Uterus (tissue), 4 donors: ENCODE results near the gene NDUFC1. TPM values are rescaled to one million over a fixed set of nuclear protein-coding genes. Genes with fewer than 3 reads are reported as not detected.
A peak's percentile ranks its signal among the peaks of the same experiment; 100 is the strongest.

Experiments
- DNase-seq, 2 donors: peaks; one replicate each; pipeline ENCODE4 v3.0.0-alpha.2; 2019 to 2020
- H3K27ac ChIP-seq, 2 donors: fragments of 200-600 bp; sonication (generic); 1 replicate in 1 of 2; 2 replicates in 1 of 2; pipeline ENCODE4 v1.5.1; 2016 to 2018
- H3K27me3 ChIP-seq, 2 donors: fragments of 200-600 bp; sonication (generic); one replicate each; pipeline ENCODE4 v1.5.1; 2018 to 2019; ENCODE audit warnings: control low read depth in 1 of 2
- H3K36me3 ChIP-seq, 2 donors: fragments of 200-600 bp; sonication (generic); one replicate each; pipeline ENCODE4 v1.5.1; 2019; ENCODE audit warnings: control low read depth in 1 of 2
- H3K4me1 ChIP-seq, 2 donors: fragments of 200-600 bp; sonication (generic); one replicate each; pipeline ENCODE4 v1.5.1; 2018 to 2019; ENCODE audit warnings: control low read depth in 1 of 2
- H3K4me3 ChIP-seq, 2 donors: fragments of 200-600 bp; sonication (generic); 1 replicate in 1 of 2; 2 replicates in 1 of 2; pipeline ENCODE4 v1.5.1; 2018 to 2019; ENCODE audit warnings: mild to moderate bottlenecking in 1 of 2
- H3K9me3 ChIP-seq, 2 donors: fragments of 200-600 bp; sonication (generic); one replicate each; pipeline ENCODE4 v1.5.1; 2019; ENCODE audit warnings: control low read depth in 1 of 2
- POLR2A ChIP-seq, 2 donors: fragments of 450-650 bp; IDR thresholded peaks; one replicate each; pipeline ENCODE4 v1.6.1; 2016; ENCODE audit warnings: antibody characterized with exemption in 2 of 2, mild to moderate bottlenecking in 1 of 2, moderate library complexity in 1 of 2
- intact Hi-C: fragments of 100-400 bp; cut with DNase I; formaldehyde crosslinking; loops from one replicate; pipeline ENCODE4 v1.15.1; 2023; ENCODE audit warnings: low total_unique reads
- total RNA-seq, 4 donors: library from RNA; depleted of rRNA in 3 of 4; stranded (reverse); fragments of >200 nt in 3 of 4; gene quantifications; one replicate each; pipeline versions ENCODE4 v1.1.0 to v1.2.4, GENCODE V29; 2014 to 2023
- TF ChIP-seq, protein P1 (sequence below), 4 experiments: fragments of 200-600 bp in 2 of 4; fragments of 450-650 bp in 2 of 4; sonication (generic) in 2 of 4; IDR thresholded peaks; one replicate each; pipeline ENCODE4 v1.5.1; 2016 to 2019; ENCODE audit warnings: antibody characterized with exemption in 4 of 4, mild to moderate bottlenecking in 2 of 4, moderate library complexity in 1 of 4
- donor health status: DM: yes; HTN: yes; CAD: no.

Gene NDUFC1
- total RNA-seq, 4 donors from 2014 or later = 0.77 to 43.8 (median 14.9) TPM

DNA sequence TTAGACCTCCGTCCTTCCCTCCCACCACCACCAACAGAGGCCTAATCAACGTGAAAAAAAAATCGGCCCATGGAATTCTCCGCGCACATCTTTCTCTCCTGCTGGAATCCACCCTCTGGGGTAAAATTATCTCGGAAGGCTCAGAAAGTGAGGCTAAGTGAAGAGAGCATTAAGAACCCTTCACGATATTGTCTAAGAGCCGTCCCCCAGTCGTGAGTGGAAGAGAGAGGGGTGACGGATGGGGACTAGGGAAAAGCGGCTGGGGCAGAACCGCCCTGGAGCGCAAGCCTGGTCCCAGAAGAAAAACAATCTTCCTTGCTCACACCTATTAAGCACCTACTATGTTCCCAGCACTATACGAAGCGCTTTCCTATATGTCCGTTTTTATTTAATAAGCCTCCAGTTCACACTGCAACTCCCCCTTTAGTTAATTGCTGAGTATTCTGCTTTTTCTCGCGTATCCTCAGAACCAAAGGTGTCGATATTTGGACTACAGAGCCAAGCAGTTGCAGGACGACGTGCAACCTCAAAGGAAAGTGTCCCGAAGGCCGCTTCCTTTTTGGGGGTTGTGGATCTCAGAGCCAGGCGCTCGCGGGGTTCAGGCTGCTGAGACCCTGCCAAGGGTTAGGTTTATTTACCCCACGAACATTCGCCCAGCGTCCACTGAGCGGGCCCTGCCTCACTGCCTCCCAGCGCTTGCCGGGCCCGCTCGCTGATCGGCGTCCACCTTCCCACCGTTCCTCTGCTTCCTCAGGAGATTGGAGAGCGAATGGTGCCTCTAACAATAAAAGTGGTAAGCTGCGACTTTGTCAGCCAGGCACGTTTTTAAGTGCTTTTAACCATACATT lies 23.1 kb downstream of the NDUFC1 start:
- peak overlapping the region; percentile 47 to 55 for H3K4me3 ChIP-seq
- DNase-seq = no peak
- H3K27me3 ChIP-seq = no peaks in the 10 kb centered on the region
- no peaks in the 10 kb centered on the region for H3K4me1 ChIP-seq
- H3K9me3 ChIP-seq = no peaks in the 10 kb centered on the region
- peak overlapping the region; percentile 32 to 67 for H3K27ac ChIP-seq
- intact Hi-C loops = no loop called here
- H3K36me3 ChIP-seq = no peaks in the 10 kb centered on the region
- TF ChIP-seq, protein P1, sequence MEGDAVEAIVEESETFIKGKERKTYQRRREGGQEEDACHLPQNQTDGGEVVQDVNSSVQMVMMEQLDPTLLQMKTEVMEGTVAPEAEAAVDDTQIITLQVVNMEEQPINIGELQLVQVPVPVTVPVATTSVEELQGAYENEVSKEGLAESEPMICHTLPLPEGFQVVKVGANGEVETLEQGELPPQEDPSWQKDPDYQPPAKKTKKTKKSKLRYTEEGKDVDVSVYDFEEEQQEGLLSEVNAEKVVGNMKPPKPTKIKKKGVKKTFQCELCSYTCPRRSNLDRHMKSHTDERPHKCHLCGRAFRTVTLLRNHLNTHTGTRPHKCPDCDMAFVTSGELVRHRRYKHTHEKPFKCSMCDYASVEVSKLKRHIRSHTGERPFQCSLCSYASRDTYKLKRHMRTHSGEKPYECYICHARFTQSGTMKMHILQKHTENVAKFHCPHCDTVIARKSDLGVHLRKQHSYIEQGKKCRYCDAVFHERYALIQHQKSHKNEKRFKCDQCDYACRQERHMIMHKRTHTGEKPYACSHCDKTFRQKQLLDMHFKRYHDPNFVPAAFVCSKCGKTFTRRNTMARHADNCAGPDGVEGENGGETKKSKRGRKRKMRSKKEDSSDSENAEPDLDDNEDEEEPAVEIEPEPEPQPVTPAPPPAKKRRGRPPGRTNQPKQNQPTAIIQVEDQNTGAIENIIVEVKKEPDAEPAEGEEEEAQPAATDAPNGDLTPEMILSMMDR (IDR thresholded peaks at IDR 0.05) = no peak
- TF ChIP-seq POLR2A (IDR thresholded peaks at IDR 0.05) = no peak

DNA sequence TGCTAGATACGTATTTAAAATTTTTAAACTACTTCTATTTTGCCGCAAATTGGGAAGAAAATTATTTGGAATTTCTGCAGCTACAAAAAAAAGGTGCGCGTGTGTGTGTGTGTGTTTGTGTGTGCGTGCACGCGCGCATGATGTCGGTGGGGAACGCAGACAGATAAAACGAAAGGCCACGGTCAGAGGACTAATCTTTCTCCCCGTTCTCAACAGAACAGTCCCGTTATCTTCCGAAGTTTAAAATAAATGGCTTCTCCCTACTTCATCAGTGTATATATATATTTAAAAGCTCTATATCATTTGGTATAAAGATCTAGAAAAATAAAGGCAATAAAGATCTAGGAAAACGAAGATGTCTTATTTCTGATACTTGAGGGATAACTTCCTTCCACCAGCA lies 23.8 kb downstream of the NDUFC1 start:
- Histone ChIP-seq H3K4me3 (peak overlapping the region in 1 of 2 donors; percentile 55), H3K36me3 (no peaks in the 10 kb centered on the region), H3K27ac (no peak overlapping the region), H3K9me3 (no peaks in the 10 kb centered on the region), H3K27me3 (no peaks in the 10 kb centered on the region), H3K4me1 (no peaks in the 10 kb centered on the region)
- TF ChIP-seq POLR2A (IDR thresholded peaks at IDR 0.05) = no peak
- TF ChIP-seq, protein P1 (IDR thresholded peaks at IDR 0.05) = no peak
- intact Hi-C loops = no loop called here
- DNase-seq = no peak

DNA sequence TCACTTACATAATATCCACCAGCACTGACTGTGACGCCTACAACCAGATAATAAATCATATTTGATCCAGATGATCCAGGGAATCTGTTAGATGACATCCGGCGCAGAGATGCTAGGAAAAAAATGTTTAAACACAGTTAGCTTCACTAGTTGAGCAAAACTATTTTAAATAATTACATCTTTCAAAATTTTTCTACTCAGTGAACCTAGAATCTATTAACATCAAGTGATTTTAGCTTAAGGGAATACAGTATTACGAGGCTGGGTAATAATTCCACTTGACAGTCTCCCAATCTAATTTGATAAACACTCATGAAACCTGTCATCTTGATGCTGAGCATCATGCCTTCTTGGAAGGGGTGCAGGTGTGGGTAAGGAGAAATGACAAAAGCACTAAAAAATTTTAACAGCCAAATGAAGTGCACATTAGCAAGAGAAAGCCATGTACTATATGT lies 27.0 kb downstream of the NDUFC1 start:
- Histone ChIP-seq H3K36me3 (no peaks in the 10 kb centered on the region), H3K4me1 (no peaks in the 10 kb centered on the region), H3K27me3 (no peaks in the 10 kb centered on the region), H3K9me3 (no peaks in the 10 kb centered on the region), H3K4me3 (no peak overlapping the region), H3K27ac (no peak overlapping the region)
- intact Hi-C loops = no loop called here
- TF ChIP-seq POLR2A (IDR thresholded peaks at IDR 0.05) = no peak
- TF ChIP-seq, protein P1 (IDR thresholded peaks at IDR 0.05) = no peak
- DNase-seq = no peak

DNA sequence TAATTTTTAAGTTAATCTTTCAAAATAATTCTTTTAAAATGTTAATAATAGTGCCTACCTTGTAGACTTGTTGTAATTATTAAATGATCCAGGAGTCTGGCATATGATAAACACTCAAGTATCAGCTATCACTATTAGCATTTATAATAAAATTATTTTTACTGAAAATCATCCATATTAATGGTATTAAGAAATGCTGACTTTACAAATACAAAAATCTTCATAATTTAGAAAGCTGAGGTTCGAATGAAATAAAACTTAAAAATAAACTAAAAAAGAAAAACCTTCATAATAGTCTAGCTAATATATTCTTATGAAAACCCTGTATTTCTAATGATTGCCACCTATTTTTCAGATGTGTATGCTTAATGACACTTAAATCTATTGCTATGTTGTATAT lies 27.5 kb downstream of the NDUFC1 start:
- Histone ChIP-seq H3K9me3 (no peaks in the 10 kb centered on the region), H3K36me3 (no peaks in the 10 kb centered on the region), H3K4me1 (no peaks in the 10 kb centered on the region), H3K27ac (no peak overlapping the region), H3K27me3 (no peaks in the 10 kb centered on the region), H3K4me3 (no peak overlapping the region)
- intact Hi-C loops = no loop called here
- DNase-seq = no peak
- no peak for TF ChIP-seq POLR2A (IDR thresholded peaks at IDR 0.05)
- TF ChIP-seq, protein P1 (IDR thresholded peaks at IDR 0.05) = no peak

DNA sequence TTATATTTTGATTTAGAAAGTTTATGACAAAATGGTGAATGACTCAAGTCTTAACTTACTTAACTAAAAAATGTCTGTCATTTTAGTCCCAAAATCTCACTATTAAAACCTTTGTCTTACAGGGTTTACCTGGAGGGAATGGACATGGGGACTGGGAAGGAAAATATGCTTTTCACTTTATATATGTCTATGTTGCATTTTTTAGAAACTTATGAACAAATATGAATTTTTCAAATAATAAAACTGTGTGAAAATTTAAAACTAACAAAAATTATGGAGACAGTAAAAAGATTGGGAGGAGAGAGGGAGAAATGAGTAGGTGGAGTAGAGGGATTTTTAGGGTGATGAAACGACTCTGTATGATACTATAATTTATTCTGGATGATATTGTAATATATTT lies 28.4 kb downstream of the NDUFC1 start:
- no peak overlapping the region for H3K27ac ChIP-seq
- intact Hi-C loops = no loop called here
- H3K4me1 ChIP-seq = no peaks in the 10 kb centered on the region
- no peaks in the 10 kb centered on the region for H3K9me3 ChIP-seq
- H3K36me3 ChIP-seq = no peaks in the 10 kb centered on the region
- no peak for DNase-seq
- H3K27me3 ChIP-seq = no peaks in the 10 kb centered on the region
- H3K4me3 ChIP-seq = no peak overlapping the region
- no peak for TF ChIP-seq POLR2A (IDR thresholded peaks at IDR 0.05)
- TF ChIP-seq, protein P1 (IDR thresholded peaks at IDR 0.05) = no peak
